HG03103 (cell line): ENCODE data around the gene UNC50.
"Not testable (repeated sequence)": the region's sequence is repeated elsewhere in the genome, so short reads cannot be mapped to it uniquely, and the experiment has no call there.

Experiments
- ATAC-seq: cut with Tn5 transposase; IDR thresholded peaks from one replicate; pipeline ENCODE4 v1.9.1; 2021; ENCODE audit warnings: low read depth; ENCODE audit not compliant: unreplicated experiment

UNC50 gene

GRCh38 chr2:98659491-98659840 is 51.1 kb downstream of the UNC50 start:
- ATAC-seq = not testable (repeated sequence)

- ATAC-seq = no peak
These were observed 55.2 kb downstream of the UNC50 start for GRCh38 chr2:98663511-98664090.

DNA sequence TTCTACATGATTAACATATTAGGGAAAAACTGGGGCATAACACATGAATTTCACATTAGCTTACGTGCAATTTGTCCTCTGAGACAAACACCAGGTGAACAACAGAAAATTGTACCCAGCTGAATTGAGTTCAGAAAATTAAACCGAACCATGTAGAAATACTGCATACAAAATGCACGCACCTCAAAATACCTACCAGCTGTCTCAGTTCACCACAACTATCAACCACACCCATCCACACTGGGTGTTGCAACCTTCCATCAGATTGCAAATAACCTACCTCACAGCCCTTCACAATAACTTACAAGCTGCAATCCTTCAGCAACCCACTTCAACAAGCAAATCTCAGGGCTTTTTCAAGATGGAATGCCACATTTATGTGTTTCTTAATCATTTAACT is 55.9 kb downstream of the UNC50 start:
- ATAC-seq = no peak

- ATAC-seq = no peak
These were observed 57.3 kb downstream of the UNC50 start for GRCh38 chr2:98665677-98666076.
